ENCODE results near the gene BCL11A.

The BCL11A gene

DNA sequence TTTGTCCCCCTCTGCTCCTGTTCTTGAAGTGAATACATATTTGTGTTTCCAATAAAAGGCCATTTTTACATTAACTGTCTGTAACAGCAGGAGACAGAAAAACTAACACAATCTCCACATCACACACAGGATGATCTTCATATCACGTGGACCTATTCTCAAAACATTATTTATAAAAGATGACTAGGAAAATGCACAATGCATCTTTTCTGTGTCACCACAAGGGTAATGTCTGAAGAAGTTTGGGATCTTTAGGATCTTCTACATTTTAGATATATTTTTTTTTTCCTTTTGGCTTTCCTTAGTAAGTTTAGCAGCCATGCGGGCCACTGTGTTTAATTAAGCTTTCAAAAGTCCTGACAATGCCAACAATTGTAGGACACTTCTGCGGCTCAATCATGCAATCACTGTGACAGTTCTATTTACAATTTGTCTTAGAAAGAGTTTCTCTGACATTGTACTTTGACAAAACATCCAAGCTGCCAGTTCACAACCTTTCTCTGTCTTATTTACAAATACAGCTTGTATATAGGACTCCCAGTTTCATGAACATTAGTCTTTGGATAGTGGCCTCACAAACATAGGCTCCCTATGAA, 12.3 kb downstream of the BCL11A start:
- no peak for DNase-seq

DNA sequence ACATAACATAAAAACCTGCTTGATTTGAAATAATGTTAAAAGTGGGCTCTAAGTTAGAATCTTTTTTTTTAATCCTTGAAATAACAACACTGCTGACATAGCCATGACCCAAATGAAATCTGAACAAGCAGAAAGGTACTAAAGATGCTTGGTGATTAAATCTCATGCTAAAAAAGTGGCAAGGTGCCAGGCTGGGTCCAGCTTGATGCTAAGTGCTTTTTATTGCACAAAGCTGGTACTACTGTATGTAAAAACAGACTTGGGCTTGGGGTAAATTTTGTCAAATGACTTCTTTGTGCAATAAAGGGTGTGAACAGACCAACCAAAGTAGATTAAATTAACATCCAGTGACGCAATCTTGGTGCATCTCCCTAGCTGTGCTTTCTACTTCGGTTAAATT, 13.4 kb downstream of the BCL11A start:
- no peak for DNase-seq

GRCh38 chr2:60539140-60539539, 14.3 kb downstream of the BCL11A start:
- DNase-seq: no peak

- DNase-seq: no peak
Observed at GRCh38 chr2:60538101-60538500, 15.4 kb downstream of the BCL11A start.

DNA sequence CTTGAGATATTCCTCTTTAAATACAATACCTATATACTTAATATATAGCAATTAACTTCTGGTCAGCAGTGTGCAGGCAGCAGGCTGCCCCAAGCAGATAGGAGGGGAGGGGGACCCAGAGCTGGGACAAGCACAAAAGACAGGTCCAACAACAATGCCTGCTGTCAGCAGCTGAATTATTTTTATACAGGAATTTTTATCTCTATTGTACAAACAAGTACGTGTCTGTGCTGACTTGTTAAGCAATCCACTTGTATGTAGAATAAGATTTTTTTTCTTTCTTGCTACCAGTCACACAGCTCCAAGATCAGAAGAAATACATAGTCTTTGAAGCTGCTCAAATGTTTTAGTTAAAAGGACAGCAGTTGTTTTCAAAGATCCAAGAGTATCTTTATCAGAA, 16.7 kb downstream of the BCL11A start:
- no peak for DNase-seq

- DNase-seq: no peak
Observed at GRCh38 chr2:60535685-60536312, 17.7 kb downstream of the BCL11A start.

DNA sequence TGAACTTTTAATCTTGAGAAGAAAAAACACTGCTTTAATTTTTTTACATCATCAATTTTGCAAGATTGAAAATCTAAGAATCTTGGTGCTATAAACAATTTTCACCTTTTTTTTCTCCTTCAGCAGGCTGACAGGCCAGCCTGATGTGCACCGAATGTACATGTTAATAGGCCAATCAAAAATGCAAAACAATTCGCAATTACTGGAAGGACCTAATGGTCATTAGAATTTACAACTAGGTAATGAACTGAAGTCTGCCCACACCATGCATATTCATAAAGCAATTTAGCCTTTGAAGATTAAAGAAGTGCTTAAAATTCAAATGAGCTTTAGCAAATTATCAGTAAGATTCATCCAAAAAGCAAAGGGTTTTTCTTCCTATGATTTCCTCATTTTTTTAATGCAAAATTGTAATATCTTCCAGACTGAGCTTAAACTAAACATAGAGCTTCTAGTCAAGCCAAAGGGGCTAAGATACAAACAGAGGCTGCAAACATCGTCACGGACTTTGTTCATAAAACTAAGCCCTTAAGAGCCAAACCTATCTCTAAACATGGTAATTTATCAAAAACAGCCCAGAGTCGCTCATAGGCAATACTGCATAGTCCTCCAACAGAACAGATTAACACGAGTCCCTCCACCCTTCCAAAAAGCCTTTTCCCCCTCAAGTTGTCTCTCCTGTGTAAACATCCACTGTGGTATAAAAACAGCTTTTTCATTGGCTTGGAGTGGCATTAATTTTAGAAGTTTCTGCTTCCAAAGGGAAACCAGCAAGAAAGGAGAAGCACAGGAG, 18.4 kb downstream of the BCL11A start:
- DNase-seq: no peak

GRCh38 chr2:60534052-60534685, 19.3 kb downstream of the BCL11A start:
- no peak for DNase-seq

DNA sequence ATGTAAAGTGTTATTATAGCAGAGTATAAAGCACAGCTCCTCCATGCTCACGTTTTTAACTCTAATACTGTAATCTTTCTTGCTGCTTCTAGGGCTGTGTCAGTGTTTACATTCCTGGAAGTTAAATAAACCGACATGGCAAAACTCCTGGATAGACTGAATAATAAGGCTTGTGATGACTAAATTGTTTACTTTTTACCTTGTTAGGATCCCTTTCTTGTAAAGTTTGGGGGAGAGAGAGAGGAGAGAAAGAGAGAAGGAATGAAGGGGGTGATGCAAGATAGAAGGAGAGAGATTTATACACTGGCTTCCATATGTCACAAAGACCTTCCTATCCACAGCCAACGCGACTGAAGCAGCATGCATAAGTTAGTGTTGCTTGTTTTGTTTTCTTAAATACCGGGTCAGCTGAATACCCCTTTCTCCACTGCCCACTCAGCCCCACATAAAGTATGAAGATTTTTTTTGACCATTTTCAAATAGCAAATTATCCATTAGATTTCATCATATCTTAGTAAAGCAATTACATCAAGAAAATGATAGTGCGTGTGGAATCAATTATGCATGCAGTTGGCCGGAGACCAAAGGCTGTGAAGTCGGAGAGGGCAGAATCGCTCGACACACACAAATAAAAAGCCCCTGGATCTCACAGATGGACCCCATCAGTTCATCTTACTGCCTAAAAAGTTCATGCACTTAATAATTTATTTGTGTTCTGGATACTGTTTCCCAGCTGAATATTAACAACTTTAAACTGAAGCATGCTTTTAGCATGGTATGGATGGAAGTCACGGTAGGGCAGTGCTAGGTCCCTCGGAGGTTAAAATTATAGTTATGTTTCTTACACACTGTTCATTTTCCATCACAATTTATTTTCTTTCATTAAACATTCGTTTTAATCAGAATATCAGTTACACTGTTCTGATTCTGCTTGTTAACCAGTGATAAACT, 20.1 kb downstream of the BCL11A start:
- DNase-seq: no peak

GRCh38 chr2:60532421-60532820, 21.0 kb downstream of the BCL11A start:
- no peak for DNase-seq

GRCh38 chr2:60531701-60532133, 21.7 kb downstream of the BCL11A start:
- no peak for DNase-seq

GRCh38 chr2:60530660-60531281, 22.7 kb downstream of the BCL11A start:
- no peak for DNase-seq

DNA sequence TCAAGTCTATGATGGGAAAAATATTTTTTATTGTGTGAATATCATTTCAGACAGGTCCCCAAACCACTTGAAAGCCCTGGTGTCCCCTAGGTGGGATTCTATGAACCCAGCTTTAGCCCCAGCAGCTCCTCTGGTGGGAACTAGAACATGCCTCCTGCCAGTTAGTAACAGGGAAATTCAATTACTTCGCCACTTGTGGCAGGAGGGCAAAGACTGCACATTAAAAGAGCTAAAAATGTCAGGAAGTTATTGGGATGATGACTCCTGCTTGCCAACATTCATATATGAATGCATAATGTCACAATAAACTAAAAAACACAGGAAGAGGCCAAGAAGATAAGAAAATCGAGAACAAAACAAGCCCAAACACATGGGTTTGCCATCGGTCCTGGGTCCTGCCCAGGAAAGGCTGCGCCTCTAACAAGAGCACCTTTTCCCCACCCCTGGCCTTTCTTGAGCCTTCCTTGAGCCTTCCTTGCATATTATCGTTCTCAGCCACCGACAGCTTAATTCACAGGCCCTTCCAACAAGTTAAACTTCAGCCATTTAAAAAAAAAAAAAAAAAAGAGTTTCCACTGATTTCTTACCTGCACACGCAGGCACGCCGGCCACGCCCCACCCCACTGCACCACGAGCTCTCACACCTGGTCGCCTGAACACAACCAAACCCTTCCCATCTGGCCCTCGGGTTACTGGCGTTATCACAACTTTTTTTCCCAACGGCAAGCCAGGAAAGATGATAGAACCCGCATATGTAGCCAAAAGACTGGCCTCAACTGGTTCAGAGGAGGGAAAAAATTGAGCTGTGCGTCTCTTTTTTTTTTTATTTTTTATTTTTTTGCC, 23.4 kb downstream of the BCL11A start:
- no peak for DNase-seq

DNA sequence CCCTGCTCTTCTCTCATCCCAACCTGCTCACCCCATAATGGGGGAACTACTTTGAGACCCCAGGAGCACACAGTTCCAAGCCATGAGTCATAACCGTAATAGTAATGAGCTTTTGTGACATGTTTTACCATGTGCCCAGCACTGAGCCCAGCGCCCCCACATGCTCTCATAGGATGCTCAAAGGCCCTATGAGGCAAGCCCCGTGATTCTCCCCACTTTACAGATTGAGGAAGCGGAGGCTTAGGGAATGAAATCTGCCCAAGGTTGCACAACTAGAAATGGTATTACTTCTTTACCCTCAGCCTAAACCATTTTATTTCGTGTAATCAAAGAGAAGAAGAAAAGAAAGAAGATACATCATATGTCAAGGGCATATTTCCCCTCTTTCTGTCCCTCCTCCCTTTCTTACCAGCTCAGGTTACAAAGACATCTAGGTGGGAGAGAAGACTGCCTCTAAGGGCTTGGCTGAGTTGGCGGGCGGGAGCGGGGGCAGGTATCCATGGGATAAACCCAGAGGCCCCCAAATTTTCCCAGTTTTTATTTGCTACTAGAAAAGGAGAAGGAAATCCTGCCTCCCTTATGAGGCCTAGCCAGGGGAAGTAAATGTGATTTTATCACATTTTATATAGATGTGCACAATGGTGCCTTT, 24.2 kb downstream of the BCL11A start:
- no peak for DNase-seq

GRCh38 chr2:60528281-60529020, 25.0 kb downstream of the BCL11A start:
- no peak for DNase-seq

DNA sequence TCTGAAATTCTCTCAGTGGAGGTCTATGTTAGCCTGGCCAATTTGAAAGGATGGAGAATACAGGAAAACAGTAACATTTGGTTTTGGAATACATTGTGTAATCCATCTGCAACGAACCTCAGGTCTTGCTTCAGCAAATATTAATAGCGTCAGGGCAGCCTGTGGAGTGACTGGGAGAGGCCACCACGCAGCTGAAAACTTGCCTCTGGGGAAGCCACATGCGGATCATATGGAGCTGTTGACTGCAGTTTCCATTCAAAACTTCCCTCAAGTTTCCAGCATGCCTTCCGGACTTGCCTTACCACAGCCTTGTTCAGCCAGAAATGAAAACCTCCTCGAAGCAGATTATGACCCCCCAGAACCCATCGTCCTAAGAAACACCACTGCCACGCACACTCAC, 25.7 kb downstream of the BCL11A start:
- DNase-seq: no peak

- DNase-seq: no peak
Observed at GRCh38 chr2:60526623-60527022, 26.8 kb downstream of the BCL11A start.

DNA sequence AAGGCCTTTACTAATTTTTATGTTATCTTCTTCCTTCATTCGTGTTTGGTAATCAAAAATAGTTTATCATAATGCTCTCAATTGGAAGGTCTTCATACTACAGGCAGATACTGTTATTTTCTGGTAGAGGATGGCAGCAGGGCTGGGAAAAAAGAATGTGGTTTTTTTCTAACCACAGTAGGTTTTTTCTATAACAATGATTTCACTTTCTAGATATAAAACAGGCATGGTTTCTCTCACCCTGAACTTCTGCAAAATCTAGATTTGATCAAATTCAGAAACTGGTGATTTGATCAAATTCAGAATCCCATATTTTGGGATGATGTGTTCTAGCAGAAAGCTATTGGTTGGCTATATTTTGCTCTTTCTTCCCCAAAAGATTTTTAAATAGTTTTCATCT, 27.6 kb downstream of the BCL11A start:
- no peak for DNase-seq

DNA sequence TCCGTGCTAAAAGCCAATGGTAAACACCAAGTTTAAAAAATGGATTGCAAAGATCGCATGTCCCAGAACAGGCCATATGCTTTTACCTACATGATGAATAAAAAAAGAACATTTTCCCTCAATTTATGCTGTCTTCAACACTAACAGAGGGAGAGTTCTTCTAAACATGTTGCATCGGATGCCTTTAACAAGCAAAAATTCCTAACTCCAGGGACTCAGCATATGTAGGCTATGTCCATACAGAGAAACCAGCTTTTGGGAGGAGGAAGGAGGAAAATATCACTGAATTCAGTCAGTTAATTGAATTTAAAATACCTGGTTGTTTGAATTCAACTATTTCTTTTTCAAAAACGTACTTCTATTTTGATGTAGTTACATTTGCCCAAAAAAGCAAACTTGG, 28.6 kb downstream of the BCL11A start:
- no peak for DNase-seq

DNA sequence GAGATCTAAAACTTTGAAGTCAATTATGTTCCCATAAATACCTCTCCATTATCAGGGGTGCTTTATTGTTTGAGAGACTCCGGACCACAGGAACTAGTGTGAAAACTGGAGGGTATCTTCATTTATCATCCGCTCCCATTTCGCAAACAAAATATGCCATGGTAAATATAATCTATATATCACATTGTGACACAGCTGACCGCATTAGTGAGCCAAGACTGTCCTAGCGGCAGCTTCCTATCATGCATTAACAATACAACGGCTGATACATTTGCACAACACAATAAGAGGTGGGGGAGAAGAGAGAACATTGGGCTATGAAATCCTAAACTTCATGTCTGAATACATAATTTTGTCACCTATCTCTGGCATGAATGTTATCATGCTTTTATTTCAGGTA, 29.5 kb downstream of the BCL11A start:
- no peak for DNase-seq

Measured in activated CD4-positive, alpha-beta T cell treated with anti-CD3 and anti-CD28 coated beads for 4 hours (primary cell).